ENCODE results near the gene RNF220. TPM values are rescaled to one million over a fixed set of nuclear protein-coding genes. Genes with fewer than 3 reads are reported as not detected.

Gene RNF220
- polyA plus RNA-seq, 2 donors = 32.7 to 47.8 TPM

DNA sequence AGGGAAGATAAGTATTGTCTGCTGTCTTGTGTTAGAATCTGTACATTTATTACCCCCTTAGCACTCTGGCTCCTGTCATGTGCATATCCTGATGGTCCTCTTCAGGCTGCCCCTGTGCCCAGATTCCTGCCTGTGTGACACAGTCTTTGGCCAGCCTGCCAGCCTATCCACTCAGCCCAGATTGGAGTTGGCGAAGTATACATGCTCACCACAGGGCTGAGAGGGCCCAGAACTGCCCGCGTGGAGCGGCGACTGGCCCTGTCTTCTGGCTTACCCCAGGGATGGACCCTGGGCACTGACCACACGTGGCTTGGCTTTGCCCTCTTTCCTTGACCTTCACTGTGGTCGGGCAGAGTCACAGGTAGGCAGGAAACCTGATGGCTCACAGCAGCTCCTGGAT is 11.4 kb downstream of the RNF220 start:
- H3K4me1 ChIP-seq (ENCODE audit: control insufficient read depth in 2 of 2, insufficient read depth in 2 of 2, low read length in 1 of 2) = peaks cover 0 to 2% of the 10 kb centered on the region in 2 donors
- no peaks in the 10 kb centered on the region for H3K9me3 ChIP-seq (ENCODE audit: control insufficient read depth in 2 of 2, insufficient read depth in 1 of 2, low read depth in 1 of 2, low read length in 1 of 2)
- H3K4me3 ChIP-seq (ENCODE audit: low read depth in 1 of 2, low read length in 2 of 2) = no peak overlapping the region
- WGBS, 2 donors = 85 to 92% methylated on average over 7 of the region's 7 CpGs
- H3K27me3 ChIP-seq (ENCODE audit: control insufficient read depth in 1 of 2, insufficient read depth in 2 of 2, low read length in 2 of 2) = peaks cover 13 to 29% of the 10 kb centered on the region in 2 donors
- H3K27ac ChIP-seq (ENCODE audit: low read depth in 2 of 2, low read length in 1 of 2) = no peak overlapping the region
- no peaks in the 10 kb centered on the region for H3K36me3 ChIP-seq (ENCODE audit: control insufficient read depth in 2 of 2, insufficient read depth in 2 of 2, low read length in 1 of 2)

DNA sequence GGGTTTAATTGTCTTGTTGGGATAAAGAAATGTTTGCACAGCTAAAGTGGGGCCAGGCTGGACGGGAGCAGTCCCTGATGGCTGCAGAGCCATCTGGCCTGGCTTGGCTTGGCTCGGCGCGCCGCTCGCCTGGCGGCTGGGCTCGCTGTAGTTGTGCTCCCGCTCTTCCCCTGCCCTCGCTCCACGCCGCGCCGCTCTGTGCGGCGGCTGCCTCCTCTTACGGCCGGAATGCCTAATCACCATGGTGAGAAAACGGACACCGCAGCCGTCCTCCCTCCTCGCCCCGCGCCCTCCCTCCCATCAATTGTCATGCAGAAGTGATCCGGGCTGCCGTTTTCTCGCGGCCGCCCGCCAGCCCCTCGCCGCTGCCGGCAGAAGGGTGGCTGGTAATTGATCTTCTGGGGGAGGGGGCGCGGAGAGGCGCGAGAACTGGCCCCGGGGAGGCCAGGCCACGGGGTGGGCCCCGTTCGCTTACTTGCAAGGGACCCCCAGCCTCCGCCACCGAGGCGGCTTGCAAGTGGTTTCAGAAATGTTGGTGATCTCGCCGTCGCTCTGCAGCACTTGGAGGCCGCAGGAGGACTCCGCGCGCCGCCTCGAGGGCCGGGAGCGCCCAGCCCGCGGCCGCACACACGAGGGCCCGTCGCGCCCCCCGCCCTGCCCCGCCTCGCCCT is 12.4 kb downstream of the RNF220 start:
- no peak overlapping the region for H3K27ac ChIP-seq (ENCODE audit: low read depth in 2 of 2, low read length in 1 of 2)
- no peaks in the 10 kb centered on the region for H3K9me3 ChIP-seq (ENCODE audit: control insufficient read depth in 2 of 2, insufficient read depth in 1 of 2, low read depth in 1 of 2, low read length in 1 of 2)
- H3K4me3 ChIP-seq (ENCODE audit: low read depth in 1 of 2, low read length in 2 of 2) = peak overlapping the region in 1 of 2 donors; percentile 11
- H3K36me3 ChIP-seq (ENCODE audit: control insufficient read depth in 2 of 2, insufficient read depth in 2 of 2, low read length in 1 of 2) = no peaks in the 10 kb centered on the region
- H3K4me1 ChIP-seq (ENCODE audit: control insufficient read depth in 2 of 2, insufficient read depth in 2 of 2, low read length in 1 of 2) = peaks cover 0 to 6% of the 10 kb centered on the region in 2 donors
- WGBS, 2 donors = 7 to 12% methylated on average over 64 to 65 of the region's 65 CpGs
- H3K27me3 ChIP-seq (ENCODE audit: control insufficient read depth in 1 of 2, insufficient read depth in 2 of 2, low read length in 2 of 2) = peaks cover 6 to 26% of the 10 kb centered on the region in 2 donors

DNA sequence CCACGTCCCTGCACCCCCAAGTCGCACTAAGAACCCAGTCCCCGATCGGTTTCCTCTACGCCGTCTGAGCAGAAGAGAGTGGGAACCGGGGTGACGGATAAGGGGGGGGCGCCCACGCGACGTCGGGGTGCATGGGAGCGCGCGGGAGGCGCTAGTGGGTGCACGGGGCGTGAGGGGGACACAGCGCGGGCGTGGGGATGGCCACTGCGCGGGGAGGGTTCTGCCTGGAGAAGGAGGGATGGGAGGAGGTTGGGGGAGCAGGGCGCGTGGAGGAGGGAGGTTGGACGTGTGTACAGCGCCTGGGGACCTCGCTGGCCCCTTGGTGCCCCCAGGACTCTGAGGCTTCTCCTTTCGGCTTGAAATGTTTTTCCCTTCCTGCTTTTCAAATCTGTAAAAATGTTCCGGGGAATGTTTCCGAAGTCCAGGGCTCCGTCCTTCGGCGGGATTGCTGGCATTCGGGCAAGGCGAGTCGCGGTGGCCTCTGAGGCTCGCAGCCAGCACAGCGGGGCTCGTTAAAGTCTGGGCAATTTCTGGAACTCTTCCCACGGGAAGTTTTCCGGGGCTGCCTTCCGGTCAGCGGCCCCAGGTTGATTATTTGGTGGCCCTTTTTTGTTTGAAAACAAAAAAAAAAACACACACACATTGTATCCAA is 13.1 kb downstream of the RNF220 start:
- Histone ChIP-seq H3K27ac (ENCODE audit: low read depth in 2 of 2, low read length in 1 of 2) (no peak overlapping the region), H3K27me3 (ENCODE audit: control insufficient read depth in 1 of 2, insufficient read depth in 2 of 2, low read length in 2 of 2) (peaks cover 6 to 21% of the 10 kb centered on the region in 2 donors), H3K9me3 (ENCODE audit: control insufficient read depth in 2 of 2, insufficient read depth in 1 of 2, low read depth in 1 of 2, low read length in 1 of 2) (no peaks in the 10 kb centered on the region), H3K4me3 (ENCODE audit: low read depth in 1 of 2, low read length in 2 of 2) (no peak overlapping the region), H3K36me3 (ENCODE audit: control insufficient read depth in 2 of 2, insufficient read depth in 2 of 2, low read length in 1 of 2) (no peaks in the 10 kb centered on the region), H3K4me1 (ENCODE audit: control insufficient read depth in 2 of 2, insufficient read depth in 2 of 2, low read length in 1 of 2) (peaks cover 0 to 6% of the 10 kb centered on the region in 2 donors)
- 10 to 12% methylated on average over 40 to 46 of the region's 46 CpGs for WGBS, 2 donors

DNA sequence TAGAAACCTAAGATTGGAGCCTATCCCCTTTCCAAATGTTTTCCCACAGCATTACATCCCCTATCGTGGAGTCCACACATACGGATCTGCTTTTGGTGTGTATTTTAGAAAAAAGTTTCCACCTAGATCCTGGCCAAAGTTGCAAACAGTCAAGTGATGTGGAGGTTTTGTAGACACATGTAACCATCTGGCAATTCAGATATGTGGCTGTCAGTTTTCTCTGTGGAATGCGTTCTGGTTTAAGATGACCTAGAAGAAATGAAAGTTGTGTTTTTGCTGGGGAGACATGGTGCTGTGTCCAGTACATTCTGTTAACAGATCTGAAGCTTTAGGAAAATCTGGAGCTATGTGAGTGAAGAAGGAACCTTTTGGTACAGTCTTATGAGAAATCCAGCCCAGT is 14.8 kb downstream of the RNF220 start:
- 61 to 70% methylated on average over 3 of the region's 3 CpGs for WGBS, 2 donors
- Histone ChIP-seq H3K36me3 (ENCODE audit: control insufficient read depth in 2 of 2, insufficient read depth in 2 of 2, low read length in 1 of 2) (no peaks in the 10 kb centered on the region), H3K9me3 (ENCODE audit: control insufficient read depth in 2 of 2, insufficient read depth in 1 of 2, low read depth in 1 of 2, low read length in 1 of 2) (no peaks in the 10 kb centered on the region), H3K4me3 (ENCODE audit: low read depth in 1 of 2, low read length in 2 of 2) (no peak overlapping the region), H3K27ac (ENCODE audit: low read depth in 2 of 2, low read length in 1 of 2) (no peak overlapping the region), H3K27me3 (ENCODE audit: control insufficient read depth in 1 of 2, insufficient read depth in 2 of 2, low read length in 2 of 2) (peaks cover 3 to 15% of the 10 kb centered on the region in 2 donors), H3K4me1 (ENCODE audit: control insufficient read depth in 2 of 2, insufficient read depth in 2 of 2, low read length in 1 of 2) (peaks cover 4 to 11% of the 10 kb centered on the region in 2 donors)

DNA sequence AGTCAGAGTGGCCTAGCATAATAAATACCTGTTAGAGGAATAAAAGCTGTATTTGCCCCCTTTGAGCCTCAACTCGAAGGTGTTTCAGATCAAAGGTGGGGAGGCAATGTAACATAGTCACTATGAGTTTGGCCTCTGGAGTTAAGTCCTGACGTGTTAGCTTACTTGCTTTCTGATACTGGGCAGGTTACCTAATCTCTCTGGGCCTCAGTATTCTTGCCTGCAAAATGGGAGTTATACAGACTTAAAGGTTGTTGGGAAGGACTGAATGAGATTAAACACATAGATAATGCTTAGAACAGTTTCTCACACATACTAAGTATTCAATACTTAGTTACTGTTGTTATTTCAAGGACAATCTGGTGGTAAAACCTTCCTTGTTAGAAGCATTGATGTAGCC is 15.5 kb downstream of the RNF220 start:
- H3K4me1 ChIP-seq (ENCODE audit: control insufficient read depth in 2 of 2, insufficient read depth in 2 of 2, low read length in 1 of 2) = peaks cover 4 to 11% of the 10 kb centered on the region in 2 donors
- 76 to 80% methylated on average over 2 of the region's 2 CpGs for WGBS, 2 donors
- peaks cover 0 to 15% of the 10 kb centered on the region in 2 donors for H3K27me3 ChIP-seq (ENCODE audit: control insufficient read depth in 1 of 2, insufficient read depth in 2 of 2, low read length in 2 of 2)
- H3K4me3 ChIP-seq (ENCODE audit: low read depth in 1 of 2, low read length in 2 of 2) = no peak overlapping the region
- H3K27ac ChIP-seq (ENCODE audit: low read depth in 2 of 2, low read length in 1 of 2) = no peak overlapping the region
- H3K9me3 ChIP-seq (ENCODE audit: control insufficient read depth in 2 of 2, insufficient read depth in 1 of 2, low read depth in 1 of 2, low read length in 1 of 2) = no peaks in the 10 kb centered on the region
- H3K36me3 ChIP-seq (ENCODE audit: control insufficient read depth in 2 of 2, insufficient read depth in 2 of 2, low read length in 1 of 2) = no peaks in the 10 kb centered on the region

DNA sequence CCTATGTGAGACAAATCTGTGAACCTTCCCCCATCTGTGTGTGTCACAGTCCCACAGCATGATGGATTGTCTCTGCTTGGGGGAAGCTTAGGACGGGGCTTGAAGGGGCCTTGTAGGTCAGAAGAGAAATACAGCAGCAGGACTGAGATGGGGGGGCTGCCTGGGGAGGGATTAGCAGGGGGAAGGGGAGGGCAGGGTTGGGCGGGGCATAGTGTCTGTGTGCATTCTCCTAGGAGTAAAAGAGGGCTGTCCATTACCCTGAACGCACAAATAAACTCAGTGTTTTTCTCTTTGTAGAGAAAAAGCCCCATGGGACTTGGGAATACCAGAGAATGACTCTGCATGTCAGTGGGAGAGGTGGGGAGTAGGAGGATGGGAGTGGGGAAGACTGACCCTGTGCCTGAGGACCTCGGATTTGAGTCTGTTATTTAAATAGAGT is 16.4 kb downstream of the RNF220 start:
- Histone ChIP-seq H3K27me3 (ENCODE audit: control insufficient read depth in 1 of 2, insufficient read depth in 2 of 2, low read length in 2 of 2) (peaks cover 0 to 15% of the 10 kb centered on the region in 2 donors), H3K4me1 (ENCODE audit: control insufficient read depth in 2 of 2, insufficient read depth in 2 of 2, low read length in 1 of 2) (peaks cover 4 to 11% of the 10 kb centered on the region in 2 donors), H3K36me3 (ENCODE audit: control insufficient read depth in 2 of 2, insufficient read depth in 2 of 2, low read length in 1 of 2) (no peaks in the 10 kb centered on the region), H3K27ac (ENCODE audit: low read depth in 2 of 2, low read length in 1 of 2) (no peak overlapping the region), H3K4me3 (ENCODE audit: low read depth in 1 of 2, low read length in 2 of 2) (no peak overlapping the region), H3K9me3 (ENCODE audit: control insufficient read depth in 2 of 2, insufficient read depth in 1 of 2, low read depth in 1 of 2, low read length in 1 of 2) (no peaks in the 10 kb centered on the region)
- 33 to 42% methylated on average over 4 of the region's 4 CpGs for WGBS, 2 donors

DNA sequence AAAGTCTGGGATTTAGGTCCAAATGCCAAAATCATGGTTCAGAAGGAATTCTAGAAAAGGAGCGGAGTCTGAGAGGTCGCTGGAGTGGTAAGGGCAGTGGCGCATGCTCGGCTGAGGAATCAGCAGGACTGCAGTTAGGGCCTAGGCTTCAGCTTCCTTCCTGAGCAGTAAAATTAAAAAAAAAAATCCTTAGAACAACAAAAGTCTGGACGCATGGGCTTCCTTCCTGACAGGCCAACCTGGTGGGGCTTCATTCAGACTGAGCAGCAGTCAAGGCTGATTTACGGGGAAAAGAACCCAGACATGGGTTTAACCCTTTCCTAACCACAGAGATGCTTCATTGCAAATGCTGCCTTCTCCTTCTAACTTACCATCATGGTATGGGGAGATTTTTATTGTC is 17.1 kb downstream of the RNF220 start:
- WGBS, 2 donors = 64 to 67% methylated on average over 6 of the region's 6 CpGs

DNA sequence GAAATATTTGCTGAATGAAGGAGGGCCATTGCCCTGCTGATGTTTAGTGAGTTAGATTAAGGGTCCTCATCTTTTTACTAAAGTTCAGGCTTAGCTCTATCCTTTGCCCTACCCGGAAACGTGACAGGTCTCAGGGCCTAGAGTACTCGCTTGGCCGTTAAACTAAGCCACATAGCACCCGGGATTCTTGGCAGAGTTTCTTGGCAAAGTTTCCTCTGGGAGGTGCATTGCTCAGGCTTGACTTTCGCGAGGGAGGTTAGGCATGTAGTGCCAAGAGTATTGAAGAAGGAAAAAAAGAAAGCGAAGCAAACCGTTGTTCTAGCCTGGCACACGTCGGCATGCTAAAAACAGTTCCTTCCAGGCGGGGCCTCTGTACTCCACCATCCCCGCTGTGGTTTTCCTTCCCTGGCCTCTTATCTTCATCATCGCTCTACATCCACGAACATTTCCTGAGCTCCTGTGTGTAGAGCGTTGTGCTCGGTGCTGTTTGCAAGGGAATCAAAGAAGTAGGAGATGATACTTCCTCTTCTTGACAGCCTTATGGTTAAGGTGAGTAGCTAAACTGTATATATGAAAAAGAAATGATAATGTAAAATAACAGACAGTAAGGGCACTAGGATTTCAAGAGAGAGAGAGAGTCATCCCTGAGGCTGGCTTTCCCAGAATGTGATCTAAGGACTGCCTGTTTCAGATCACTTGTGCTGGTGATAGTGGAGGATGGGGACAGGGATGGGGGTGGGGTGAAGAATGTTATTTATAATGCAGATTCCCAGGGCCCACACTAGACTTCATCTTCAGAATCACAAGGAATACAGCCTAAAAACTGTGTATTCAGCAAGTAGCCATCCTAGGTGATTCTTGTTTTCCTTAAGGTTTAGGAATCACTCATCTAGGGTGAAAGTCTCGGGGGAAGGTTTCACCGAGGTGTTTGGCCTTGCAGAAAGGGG is 18.8 kb downstream of the RNF220 start:
- Histone ChIP-seq H3K27me3 (ENCODE audit: control insufficient read depth in 1 of 2, insufficient read depth in 2 of 2, low read length in 2 of 2) (peaks cover 0 to 4% of the 10 kb centered on the region in 2 donors), H3K9me3 (ENCODE audit: control insufficient read depth in 2 of 2, insufficient read depth in 1 of 2, low read depth in 1 of 2, low read length in 1 of 2) (no peaks in the 10 kb centered on the region), H3K4me1 (ENCODE audit: control insufficient read depth in 2 of 2, insufficient read depth in 2 of 2, low read length in 1 of 2) (peaks cover 4 to 8% of the 10 kb centered on the region in 2 donors), H3K27ac (ENCODE audit: low read depth in 2 of 2, low read length in 1 of 2) (no peak overlapping the region), H3K4me3 (ENCODE audit: low read depth in 1 of 2, low read length in 2 of 2) (no peak overlapping the region), H3K36me3 (ENCODE audit: control insufficient read depth in 2 of 2, insufficient read depth in 2 of 2, low read length in 1 of 2) (no peaks in the 10 kb centered on the region)
- 18 to 19% methylated on average over 19 of the region's 19 CpGs for WGBS, 2 donors

More for the DNA sequence above, 17.1 kb downstream of the RNF220 start:
- Histone ChIP-seq H3K9me3 (ENCODE audit: control insufficient read depth in 2 of 2, insufficient read depth in 1 of 2, low read depth in 1 of 2, low read length in 1 of 2) (no peaks in the 10 kb centered on the region), H3K36me3 (ENCODE audit: control insufficient read depth in 2 of 2, insufficient read depth in 2 of 2, low read length in 1 of 2) (no peaks in the 10 kb centered on the region), H3K27ac (ENCODE audit: low read depth in 2 of 2, low read length in 1 of 2) (no peak overlapping the region), H3K4me3 (ENCODE audit: low read depth in 1 of 2, low read length in 2 of 2) (no peak overlapping the region), H3K4me1 (ENCODE audit: control insufficient read depth in 2 of 2, insufficient read depth in 2 of 2, low read length in 1 of 2) (peaks cover 4 to 11% of the 10 kb centered on the region in 2 donors), H3K27me3 (ENCODE audit: control insufficient read depth in 1 of 2, insufficient read depth in 2 of 2, low read length in 2 of 2) (peaks cover 0 to 15% of the 10 kb centered on the region in 2 donors)

DNA sequence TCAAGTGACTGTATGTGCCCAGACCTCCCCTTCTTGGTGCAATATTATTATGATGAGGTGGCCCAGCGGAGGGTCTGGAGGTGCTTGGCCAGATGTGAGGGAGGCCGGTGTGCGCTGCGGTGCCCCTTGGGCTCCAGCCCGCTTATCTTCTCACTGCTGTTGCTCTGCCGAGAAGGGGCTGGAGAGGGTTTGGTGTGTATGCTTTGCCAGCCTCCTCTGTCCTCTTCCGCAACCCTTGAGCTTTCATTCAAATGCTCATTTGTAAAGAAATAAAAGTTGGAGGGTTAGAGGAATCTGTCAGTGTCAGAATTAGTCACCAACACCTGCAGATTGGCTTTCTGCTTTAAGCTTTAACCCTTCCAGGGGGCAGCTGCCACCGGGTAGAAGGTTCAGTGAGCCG is 19.7 kb downstream of the RNF220 start:
- H3K27me3 ChIP-seq (ENCODE audit: control insufficient read depth in 1 of 2, insufficient read depth in 2 of 2, low read length in 2 of 2) = peaks cover 0 to 4% of the 10 kb centered on the region in 2 donors
- 69 to 76% methylated on average over 9 of the region's 9 CpGs for WGBS, 2 donors

More for the DNA sequence above, 19.7 kb downstream of the RNF220 start:
- no peaks in the 10 kb centered on the region for H3K9me3 ChIP-seq (ENCODE audit: control insufficient read depth in 2 of 2, insufficient read depth in 1 of 2, low read depth in 1 of 2, low read length in 1 of 2)
- no peak overlapping the region for H3K4me3 ChIP-seq (ENCODE audit: low read depth in 1 of 2, low read length in 2 of 2)
- H3K36me3 ChIP-seq (ENCODE audit: control insufficient read depth in 2 of 2, insufficient read depth in 2 of 2, low read length in 1 of 2) = no peaks in the 10 kb centered on the region
- peaks cover 4 to 8% of the 10 kb centered on the region in 2 donors for H3K4me1 ChIP-seq (ENCODE audit: control insufficient read depth in 2 of 2, insufficient read depth in 2 of 2, low read length in 1 of 2)
- H3K27ac ChIP-seq (ENCODE audit: low read depth in 2 of 2, low read length in 1 of 2) = no peak overlapping the region

Data from esophagus (tissue), 2 donors.